ENCODE data around the gene EID2B.

Gene EID2B

DNA sequence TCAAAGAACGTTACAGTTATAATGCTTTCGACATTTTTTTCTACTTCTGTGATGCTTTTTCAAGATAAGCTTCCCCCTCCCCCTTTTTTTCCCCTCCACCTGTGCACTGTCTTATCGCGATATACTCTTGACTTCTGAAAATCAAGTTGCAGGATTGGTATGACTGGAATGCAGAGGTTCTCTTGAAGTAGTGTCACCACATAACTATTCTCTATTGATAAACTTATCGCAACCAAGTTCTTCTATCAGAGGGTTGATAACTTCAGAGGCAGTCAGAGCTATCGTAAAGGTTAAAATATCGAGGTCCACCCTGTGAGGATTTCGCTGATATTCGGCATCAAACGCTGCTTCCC is 6.5 kb upstream of the EID2B start (continued):
- TF ChIP-seq ZFP69B (tag by site-specific recombination; IDR thresholded peaks at IDR 0.05) (0 out of 2 replicates have a peak, but pooled peaks have one; percentile 20), ZNF48 (tag by site-specific recombination; IDR thresholded peaks at IDR 0.05) (no peak), ZBTB17 (tag by site-specific recombination; IDR thresholded peaks at IDR 0.05) (0 out of 2 replicates have a peak, but pooled peaks have one; percentile 40), KLF10 (tag by site-specific recombination; IDR thresholded peaks at IDR 0.05) (0 out of 2 replicates have a peak, but pooled peaks have one; percentile 10)
- TF ChIP-seq, protein P1, sequence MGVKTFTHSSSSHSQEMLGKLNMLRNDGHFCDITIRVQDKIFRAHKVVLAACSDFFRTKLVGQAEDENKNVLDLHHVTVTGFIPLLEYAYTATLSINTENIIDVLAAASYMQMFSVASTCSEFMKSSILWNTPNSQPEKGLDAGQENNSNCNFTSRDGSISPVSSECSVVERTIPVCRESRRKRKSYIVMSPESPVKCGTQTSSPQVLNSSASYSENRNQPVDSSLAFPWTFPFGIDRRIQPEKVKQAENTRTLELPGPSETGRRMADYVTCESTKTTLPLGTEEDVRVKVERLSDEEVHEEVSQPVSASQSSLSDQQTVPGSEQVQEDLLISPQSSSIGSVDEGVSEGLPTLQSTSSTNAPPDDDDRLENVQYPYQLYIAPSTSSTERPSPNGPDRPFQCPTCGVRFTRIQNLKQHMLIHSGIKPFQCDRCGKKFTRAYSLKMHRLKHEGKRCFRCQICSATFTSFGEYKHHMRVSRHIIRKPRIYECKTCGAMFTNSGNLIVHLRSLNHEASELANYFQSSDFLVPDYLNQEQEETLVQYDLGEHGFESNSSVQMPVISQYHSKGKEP (tag by site-specific recombination; IDR thresholded peaks at IDR 0.05) = peak; percentile 12; the same call in 1 of the 2 replicates
- TF ChIP-seq, protein P2, sequence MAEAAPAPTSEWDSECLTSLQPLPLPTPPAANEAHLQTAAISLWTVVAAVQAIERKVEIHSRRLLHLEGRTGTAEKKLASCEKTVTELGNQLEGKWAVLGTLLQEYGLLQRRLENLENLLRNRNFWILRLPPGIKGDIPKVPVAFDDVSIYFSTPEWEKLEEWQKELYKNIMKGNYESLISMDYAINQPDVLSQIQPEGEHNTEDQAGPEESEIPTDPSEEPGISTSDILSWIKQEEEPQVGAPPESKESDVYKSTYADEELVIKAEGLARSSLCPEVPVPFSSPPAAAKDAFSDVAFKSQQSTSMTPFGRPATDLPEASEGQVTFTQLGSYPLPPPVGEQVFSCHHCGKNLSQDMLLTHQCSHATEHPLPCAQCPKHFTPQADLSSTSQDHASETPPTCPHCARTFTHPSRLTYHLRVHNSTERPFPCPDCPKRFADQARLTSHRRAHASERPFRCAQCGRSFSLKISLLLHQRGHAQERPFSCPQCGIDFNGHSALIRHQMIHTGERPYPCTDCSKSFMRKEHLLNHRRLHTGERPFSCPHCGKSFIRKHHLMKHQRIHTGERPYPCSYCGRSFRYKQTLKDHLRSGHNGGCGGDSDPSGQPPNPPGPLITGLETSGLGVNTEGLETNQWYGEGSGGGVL (tag by site-specific recombination; IDR thresholded peaks at IDR 0.05) = peak; percentile 42

DNA sequence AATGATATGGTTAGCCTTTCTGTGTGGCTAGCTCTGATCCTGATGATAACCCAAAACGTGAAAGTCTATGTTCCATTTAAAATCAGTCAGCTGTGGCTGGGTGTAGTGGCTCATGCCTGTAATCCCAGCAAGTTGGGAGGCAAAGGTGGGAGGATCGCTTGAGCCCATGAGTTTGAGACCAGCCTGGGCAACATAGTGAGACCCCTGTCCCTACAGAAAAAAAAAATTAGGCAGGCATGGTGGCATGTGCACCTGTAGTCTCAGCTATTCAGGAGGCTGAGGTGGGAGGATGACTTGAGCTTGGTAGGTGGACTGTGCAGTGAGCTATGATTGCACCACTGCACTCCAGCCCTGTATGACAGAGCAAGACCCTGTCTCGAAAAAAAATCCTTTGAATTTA is 1.1 kb upstream of the EID2B start:
- peaks cover 27% of the 10 kb centered on the region for H3K4me1 ChIP-seq (ENCODE audit: control insufficient read depth, insufficient read depth, low read length)
- H3K4me3 ChIP-seq (ENCODE audit: low read depth, low read length) = no peak overlapping the region
- H3K36me3 ChIP-seq (ENCODE audit: control insufficient read depth in 2 of 2, insufficient read depth in 1 of 2, low read length in 2 of 2) = peaks cover 2 to 56% of the 10 kb centered on the region in 2 experiments
- POLR2A ChIA-PET = interaction anchor here (0.6 to 3.6 kb wide), 5 partner anchors 21 to 143 kb away, joined by 3 to 56 read pairs (median 8); partner anchors contain the start of genes MED29, PAF1, RPS16 and SUPT5H
- H3K9me3 ChIP-seq (ENCODE audit: control insufficient read depth, insufficient read depth, low read depth, low read length) = no peaks in the 10 kb centered on the region; the same call in 1 of the 2 replicates
- peak; percentile 97 for TF ChIP-seq ZNF121 (tag by site-specific recombination; IDR thresholded peaks at IDR 0.05)
- TF ChIP-seq ZNF184 (tag by site-specific recombination; IDR thresholded peaks at IDR 0.05) = no peak
- no peak overlapping the region for H3K27ac ChIP-seq (ENCODE audit: extremely low read depth, low read depth, low read length)
- CTCF ChIA-PET = interaction anchor here (0.7 to 6.3 kb wide), 34 partner anchors 8 to 310 kb away, joined by 3 to 174 read pairs (median 7); partner anchors contain the start of genes DLL3, PLEKHG2, RPS16 and SELENOV

DNA sequence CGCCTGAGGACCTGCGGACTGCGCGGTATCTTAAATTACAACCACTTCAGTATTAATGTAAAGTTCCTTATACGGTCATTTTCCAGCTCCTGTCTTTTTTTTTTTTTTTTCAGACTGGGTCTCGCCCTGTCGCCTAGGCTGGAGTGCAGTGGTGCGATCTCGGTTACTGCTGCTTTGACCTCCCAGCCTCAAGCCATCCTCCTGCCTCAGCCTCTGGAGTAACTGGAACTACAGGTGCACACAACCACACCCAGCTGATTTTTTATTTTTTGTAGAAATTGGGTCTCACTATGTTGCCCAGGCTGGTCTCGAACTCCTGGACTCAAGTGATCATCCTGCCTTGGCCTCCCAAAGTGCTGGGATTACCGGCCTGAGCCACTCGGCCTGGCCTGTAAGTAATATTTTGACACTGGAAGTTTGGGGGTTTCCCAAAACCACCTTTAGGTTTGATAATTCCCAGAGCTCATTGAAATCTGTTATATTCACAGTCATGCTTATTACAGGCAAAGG is 406 bp upstream of the EID2B start:
- CTCF ChIA-PET = interaction anchor here (0.6 to 6.3 kb wide), 47 partner anchors 8 to 475 kb away, joined by 3 to 174 read pairs (median 5); partner anchors contain the start of genes DLL3, PLEKHG2, RPS16 and SELENOV
- Histone ChIP-seq H3K9me3 (ENCODE audit: control insufficient read depth, insufficient read depth, low read depth, low read length) (no peaks in the 10 kb centered on the region; the same call in 1 of the 2 replicates), H3K27ac (ENCODE audit: extremely low read depth, low read depth, low read length) (peak overlapping the region; percentile 85), H3K36me3 (ENCODE audit: control insufficient read depth in 2 of 2, insufficient read depth in 1 of 2, low read length in 2 of 2) (peaks cover 0 to 58% of the 10 kb centered on the region in 2 experiments; a peak in 2 of 3 replicates), H3K4me1 (ENCODE audit: control insufficient read depth, insufficient read depth, low read length) (peaks cover 21% of the 10 kb centered on the region), H3K4me3 (ENCODE audit: low read depth, low read length) (no peak overlapping the region)
- POLR2A ChIA-PET = interaction anchor here (0.6 to 3.6 kb wide), 15 partner anchors 9 to 772 kb away, joined by 3 to 56 read pairs (median 5); partner anchors contain the start of genes MED29, PAF1, RPS16 and SUPT5H
- no peak for TF ChIP-seq ZNF354C (tag by site-specific recombination; IDR thresholded peaks at IDR 0.05; ENCODE audit: borderline replicate concordance, low read depth)
- TF ChIP-seq ZNF24 (tag by site-specific recombination; IDR thresholded peaks at IDR 0.05) = no peak
- TF ChIP-seq ZNF169 (tag by site-specific recombination; IDR thresholded peaks at IDR 0.05) = peak; percentile 4; the same call in 1 of the 2 replicates
- TF ChIP-seq ZNF660 (tag by site-specific recombination; IDR thresholded peaks at IDR 0.05) = no peak
- no peak for TF ChIP-seq MEIS1 (CRISPR knock-in tag; IDR thresholded peaks at IDR 0.05; ENCODE audit: borderline replicate concordance)
- no peak for TF ChIP-seq PRDM1 (tag by site-specific recombination; IDR thresholded peaks at IDR 0.05)
- TF ChIP-seq ZNF558 (tag by site-specific recombination; IDR thresholded peaks at IDR 0.05) = peak; percentile 90
- no peak for TF ChIP-seq ZNF830 (tag by site-specific recombination; IDR thresholded peaks at IDR 0.05; ENCODE audit: low read depth)
- no peak for TF ChIP-seq ZNF621 (tag by site-specific recombination; IDR thresholded peaks at IDR 0.05)
- TF ChIP-seq ZNF266 (tag by site-specific recombination; IDR thresholded peaks at IDR 0.05; ENCODE audit: low read depth) = no peak
- TF ChIP-seq ZBTB21 (tag by site-specific recombination; IDR thresholded peaks at IDR 0.05) = peak; percentile 48; the same call in 1 of the 2 replicates
- TF ChIP-seq, protein P3, sequence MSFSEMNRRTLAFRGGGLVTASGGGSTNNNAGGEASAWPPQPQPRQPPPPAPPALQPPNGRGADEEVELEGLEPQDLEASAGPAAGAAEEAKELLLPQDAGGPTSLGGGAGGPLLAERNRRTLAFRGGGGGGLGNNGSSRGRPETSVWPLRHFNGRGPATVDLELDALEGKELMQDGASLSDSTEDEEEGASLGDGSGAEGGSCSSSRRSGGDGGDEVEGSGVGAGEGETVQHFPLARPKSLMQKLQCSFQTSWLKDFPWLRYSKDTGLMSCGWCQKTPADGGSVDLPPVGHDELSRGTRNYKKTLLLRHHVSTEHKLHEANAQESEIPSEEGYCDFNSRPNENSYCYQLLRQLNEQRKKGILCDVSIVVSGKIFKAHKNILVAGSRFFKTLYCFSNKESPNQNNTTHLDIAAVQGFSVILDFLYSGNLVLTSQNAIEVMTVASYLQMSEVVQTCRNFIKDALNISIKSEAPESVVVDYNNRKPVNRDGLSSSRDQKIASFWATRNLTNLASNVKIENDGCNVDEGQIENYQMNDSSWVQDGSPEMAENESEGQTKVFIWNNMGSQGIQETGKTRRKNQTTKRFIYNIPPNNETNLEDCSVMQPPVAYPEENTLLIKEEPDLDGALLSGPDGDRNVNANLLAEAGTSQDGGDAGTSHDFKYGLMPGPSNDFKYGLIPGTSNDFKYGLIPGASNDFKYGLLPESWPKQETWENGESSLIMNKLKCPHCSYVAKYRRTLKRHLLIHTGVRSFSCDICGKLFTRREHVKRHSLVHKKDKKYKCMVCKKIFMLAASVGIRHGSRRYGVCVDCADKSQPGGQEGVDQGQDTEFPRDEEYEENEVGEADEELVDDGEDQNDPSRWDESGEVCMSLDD (tag by site-specific recombination; IDR thresholded peaks at IDR 0.05) = peak; percentile 58; the same call in 1 of the 2 replicates
- no peak for TF ChIP-seq ZBTB7A (tag by site-specific recombination; IDR thresholded peaks at IDR 0.05; ENCODE audit: low read depth)
- TF ChIP-seq ZNF211 (tag by site-specific recombination; IDR thresholded peaks at IDR 0.05; ENCODE audit: low read depth) = no peak
- no peak for TF ChIP-seq ZNF2 (tag by site-specific recombination; IDR thresholded peaks at IDR 0.05)
- TF ChIP-seq ZNF223 (tag by site-specific recombination; IDR thresholded peaks at IDR 0.05) = no peak
- TF ChIP-seq ZNF16 (tag by site-specific recombination; IDR thresholded peaks at IDR 0.05; ENCODE audit: low read depth) = no peak
- no peak for TF ChIP-seq ZNF473 (tag by site-specific recombination; IDR thresholded peaks at IDR 0.05)
- 0 out of 2 replicates have a peak, but pooled peaks have one; percentile 10 for TF ChIP-seq KLF1 (tag by site-specific recombination; IDR thresholded peaks at IDR 0.05)
- TF ChIP-seq ZNF121 (tag by site-specific recombination; IDR thresholded peaks at IDR 0.05) = peak; percentile 85
- TF ChIP-seq ZNF37A (tag by site-specific recombination; IDR thresholded peaks at IDR 0.05) = no peak
